GM18909 (cell line): ENCODE results near the gene STX8.
"Not testable (repeated sequence)": the region's sequence is repeated elsewhere in the genome, so short reads cannot be mapped to it uniquely, and the experiment has no call there.

Experiments used
- ATAC-seq: cut with Tn5 transposase; IDR thresholded peaks from one replicate; pipeline ENCODE4 v1.9.1; 2021; ENCODE audit warnings: mild to moderate bottlenecking; ENCODE audit not compliant: unreplicated experiment, poor library complexity

Gene STX8

GRCh38 chr17:9274973-9275372 lies 300.6 kb downstream of the STX8 start:
- no peak for ATAC-seq

- no peak for ATAC-seq
Measured at GRCh38 chr17:9273428-9274391, 301.9 kb downstream of the STX8 start.

GRCh38 chr17:9272501-9273200 lies 303.0 kb downstream of the STX8 start:
- no peak for ATAC-seq

- no peak for ATAC-seq
Measured at GRCh38 chr17:9271989-9272388, 303.6 kb downstream of the STX8 start.

DNA sequence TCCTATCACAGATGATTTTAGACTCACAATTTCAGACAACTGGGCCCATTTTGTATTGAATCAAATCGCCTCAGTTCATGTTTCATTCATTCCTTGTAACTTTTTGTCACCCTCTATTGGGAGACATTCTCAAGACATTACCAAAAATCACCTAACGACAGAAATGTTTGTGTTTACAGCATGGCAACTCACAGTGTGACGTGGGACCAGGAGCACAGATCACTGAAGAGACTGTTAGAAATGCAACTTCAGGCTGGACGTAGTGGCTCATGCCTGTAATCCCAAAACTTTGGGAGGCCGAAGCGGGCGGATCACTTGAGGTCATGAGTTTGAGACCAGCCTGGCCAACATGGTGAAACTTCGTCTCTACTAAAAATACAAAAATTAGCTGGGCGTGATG lies 304.7 kb downstream of the STX8 start:
- no peak for ATAC-seq

- no peak for ATAC-seq
Measured at GRCh38 chr17:9269350-9270035, 306.1 kb downstream of the STX8 start.

- ATAC-seq = no peak
Measured at GRCh38 chr17:9268546-9268945, 307.1 kb downstream of the STX8 start.

DNA sequence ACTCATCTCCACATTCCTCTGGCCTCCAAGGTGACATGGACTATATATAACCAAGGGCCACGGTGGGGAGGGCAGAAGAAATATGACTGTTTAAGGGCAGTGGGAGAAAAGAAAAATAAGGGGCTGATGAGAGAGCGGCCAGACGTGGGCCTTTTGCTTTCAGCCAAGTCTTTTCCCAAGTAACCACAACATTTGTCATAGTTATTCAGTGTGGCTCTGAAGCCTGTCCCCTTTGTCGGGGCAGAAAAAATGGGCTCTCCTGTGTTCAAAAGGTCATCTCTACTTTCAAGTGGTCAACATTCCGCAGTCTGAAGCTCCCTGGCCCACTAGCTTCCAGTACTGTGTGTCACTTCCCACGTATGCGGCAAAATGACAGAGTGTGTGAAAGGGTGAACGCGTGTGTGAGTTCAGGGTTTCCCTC lies 308.9 kb downstream of the STX8 start:
- no peak for ATAC-seq

GRCh38 chr17:9266031-9266680 lies 309.5 kb downstream of the STX8 start:
- no peak for ATAC-seq

DNA sequence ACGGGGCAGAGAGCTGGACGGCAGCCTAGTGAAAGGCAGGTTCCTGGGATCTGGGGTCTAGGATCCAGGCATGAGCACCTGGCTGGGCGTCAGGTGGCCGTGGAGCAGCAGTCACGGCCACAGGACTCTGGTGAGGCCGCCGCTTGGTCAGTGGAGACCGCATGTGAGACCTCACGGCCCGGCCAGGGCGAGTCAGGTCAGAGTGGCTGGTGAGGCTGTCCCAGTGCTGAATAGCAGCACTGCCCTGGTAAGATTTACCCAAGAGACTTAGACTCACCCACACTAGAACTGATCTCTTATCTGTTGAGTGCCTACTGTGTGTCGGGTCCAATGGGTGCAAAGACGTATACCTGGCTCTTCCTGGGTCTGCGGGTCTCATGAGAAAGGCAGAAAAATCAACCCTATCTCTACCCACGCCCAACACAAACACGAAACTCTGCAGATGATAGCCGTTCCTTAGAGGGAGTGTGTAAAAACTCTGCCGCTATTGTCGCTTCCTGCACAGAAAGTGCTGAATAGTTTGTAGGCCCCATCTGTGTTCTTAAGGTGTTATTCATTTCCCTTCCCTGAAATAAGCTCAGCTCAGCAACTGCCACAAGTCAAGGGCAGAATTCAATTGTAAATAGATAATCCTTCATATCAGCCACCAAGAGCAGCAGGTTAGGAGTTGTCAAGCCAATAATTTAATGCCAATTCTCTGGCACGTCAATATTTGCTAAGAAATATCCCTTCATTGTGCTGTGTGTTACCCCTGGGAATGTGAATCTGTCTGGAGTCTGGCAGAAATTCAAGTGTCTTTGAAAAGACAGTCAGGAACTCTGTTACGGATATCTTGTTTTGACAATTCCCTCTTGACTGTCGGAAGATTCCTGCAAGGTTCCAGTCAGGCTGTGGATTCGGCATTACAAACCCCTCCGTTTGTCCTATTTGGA lies 314.3 kb downstream of the STX8 start:
- no peak for ATAC-seq

GRCh38 chr17:9259419-9259818 lies 316.2 kb downstream of the STX8 start:
- no peak for ATAC-seq

DNA sequence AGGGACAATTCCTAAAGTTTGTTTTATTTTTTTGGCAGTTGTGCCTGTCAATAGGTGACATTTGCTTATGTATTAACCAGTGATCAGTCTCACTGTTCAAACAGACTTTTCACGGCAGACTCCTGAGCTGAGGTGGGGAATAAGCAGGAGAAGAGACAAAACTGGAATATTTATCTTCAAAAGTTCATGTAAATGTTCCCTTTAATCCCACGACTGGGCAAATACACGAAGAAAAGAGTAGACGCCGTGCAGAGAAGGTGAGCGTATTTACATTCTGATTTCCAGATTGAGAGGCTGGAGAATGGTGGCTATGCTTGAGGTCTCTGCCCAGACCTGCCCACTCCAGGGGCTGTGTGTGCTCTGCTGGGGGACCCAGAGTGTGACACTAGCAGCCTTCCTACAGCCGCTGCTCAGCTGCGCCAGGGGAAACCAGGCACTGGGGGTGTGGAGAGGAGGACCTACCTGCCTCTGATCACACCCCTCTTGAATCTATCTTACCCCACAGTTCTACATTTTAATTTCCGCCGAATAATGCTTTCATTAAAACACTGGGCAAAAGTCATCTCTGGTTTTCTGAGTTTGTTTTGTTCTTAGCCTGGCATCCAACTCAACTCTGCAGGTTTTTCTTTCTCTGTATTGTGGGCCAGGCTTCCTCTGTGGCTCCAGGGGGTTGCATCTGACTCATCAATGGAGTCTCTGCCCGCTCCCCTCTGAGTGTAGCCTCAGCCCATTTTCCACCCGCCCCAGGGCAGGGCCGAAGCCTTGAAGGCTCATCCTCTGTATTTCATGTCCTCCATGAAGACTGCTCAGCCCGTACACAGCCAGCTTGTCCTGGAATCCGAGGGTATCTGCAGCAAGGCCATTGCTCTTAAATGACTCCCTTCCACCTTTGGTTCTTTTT lies 317.3 kb downstream of the STX8 start:
- no peak for ATAC-seq

GRCh38 chr17:9257630-9257965 lies 318.0 kb downstream of the STX8 start:
- not testable (repeated sequence) for ATAC-seq

DNA sequence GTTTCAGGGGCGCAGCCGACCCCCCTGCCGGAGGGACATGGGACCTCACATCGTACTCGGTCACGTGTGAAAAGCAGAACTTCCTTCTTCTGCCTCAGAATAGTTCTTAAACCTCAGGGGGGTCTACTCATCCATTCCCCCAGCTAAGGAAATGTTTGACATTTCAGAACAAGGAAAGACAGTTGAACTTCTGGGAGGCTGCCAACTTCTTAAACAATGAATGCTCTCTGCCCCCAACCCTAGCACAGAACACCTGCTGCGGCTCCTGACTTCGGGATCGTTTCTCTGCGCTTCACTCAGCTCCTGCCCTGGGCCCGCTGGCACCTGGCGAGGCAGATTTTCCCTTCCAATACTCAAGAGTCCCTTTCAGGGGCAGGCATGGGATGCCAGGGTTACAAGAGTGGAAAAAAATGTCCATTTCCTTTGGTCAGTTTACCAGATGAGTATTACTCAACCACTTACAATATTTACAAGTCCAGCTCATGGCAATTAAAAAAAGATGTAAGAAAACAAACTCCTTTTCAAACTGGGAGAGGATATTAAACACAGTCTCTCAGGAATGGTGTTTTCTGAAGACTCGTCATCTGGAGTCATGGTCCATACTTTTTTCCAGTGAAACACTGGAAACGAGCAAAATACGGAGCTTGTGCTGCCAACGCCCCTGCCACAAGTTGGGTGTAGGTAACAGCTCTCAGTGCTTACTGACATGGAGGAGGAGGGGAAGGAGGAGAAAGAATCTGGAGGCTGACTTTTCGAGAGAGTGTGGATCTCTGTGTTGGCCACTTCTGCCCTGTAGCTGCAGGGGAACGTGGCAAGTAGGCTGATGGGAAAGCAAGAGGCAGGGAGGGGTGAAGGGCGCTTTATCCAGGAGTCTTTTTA lies 318.6 kb downstream of the STX8 start:
- ATAC-seq = no peak

- no peak for ATAC-seq
Measured at GRCh38 chr17:9256361-9256750, 319.3 kb downstream of the STX8 start.

- ATAC-seq = no peak
Measured at GRCh38 chr17:9255833-9256232, 319.8 kb downstream of the STX8 start.

- ATAC-seq = no peak
Measured at GRCh38 chr17:9254841-9255240, 320.8 kb downstream of the STX8 start.

DNA sequence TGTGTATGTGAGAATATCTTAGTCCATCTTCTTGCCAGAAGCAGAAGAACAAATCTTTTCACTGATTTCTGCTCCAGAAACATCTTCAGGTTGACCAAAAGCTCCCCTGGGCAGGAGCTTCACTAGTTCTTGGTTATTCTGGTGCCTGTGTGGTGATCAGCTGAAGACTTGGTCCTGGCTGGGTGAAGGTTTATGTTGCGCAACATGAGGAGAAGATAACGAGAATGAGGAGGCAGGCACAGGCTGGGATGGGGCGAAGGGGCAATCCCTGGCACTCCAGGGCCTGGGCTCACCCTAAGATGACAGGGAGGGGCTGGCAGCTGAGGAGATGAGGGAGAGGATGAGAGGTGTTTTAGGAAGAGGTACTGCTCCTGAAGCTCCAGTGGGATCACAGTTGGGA lies 322.3 kb downstream of the STX8 start:
- no peak for ATAC-seq
